K562 (cell line): ENCODE data around the gene TSPYL4. TPM values are rescaled to one million over a fixed set of nuclear protein-coding genes. Genes with fewer than 3 reads are reported as not detected.

ENCODE experiments used
- ARID2 ChIP-seq: fragments of 450-650 bp; IDR thresholded peaks from 2 replicates; pipeline ENCODE4 v1.6.1; 2017; ENCODE audit warnings: antibody characterized with exemption, mild to moderate bottlenecking
- DNMT1 ChIP-seq: fragments of 450-650 bp; IDR thresholded peaks from 2 replicates; pipeline ENCODE4 v1.6.1; 2016; ENCODE audit warnings: antibody characterized with exemption, mild to moderate bottlenecking
- DPF2 ChIP-seq: fragments of 450-650 bp; IDR thresholded peaks from 2 replicates; pipeline ENCODE4 v1.6.1; 2016
- HDAC2 ChIP-seq: fragments of 450-650 bp; IDR thresholded peaks from 2 replicates; pipeline ENCODE4 v1.6.1; 2016; ENCODE audit warnings: mild to moderate bottlenecking
- HDAC8 ChIP-seq: fragments of 450-650 bp; IDR thresholded peaks from 2 replicates; pipeline ENCODE4 v1.6.1; 2016; ENCODE audit warnings: mild to moderate bottlenecking, missing genetic modification characterization, moderate library complexity, missing compliant biosample characterization
- JUND ChIP-seq, 2 experiments: IDR thresholded peaks; 2 replicates in 1 of 2; 3 replicates in 1 of 2; pipeline ENCODE4 v1.6.1; 2011; ENCODE audit warnings: borderline replicate concordance in 2 of 2, low read depth in 2 of 2, low read length in 2 of 2, improper control_type of control experiment in 1 of 2, missing biosample characterization in 1 of 2, missing genetic modification characterization in 1 of 2, missing genetic modification reagents in 1 of 2
- NCOR1 ChIP-seq: fragments of 450-650 bp; IDR thresholded peaks from 2 replicates; pipeline ENCODE4 v1.6.1; 2016; ENCODE audit warnings: mild to moderate bottlenecking, moderate library complexity
- NR2C2 ChIP-seq, 2 experiments: fragments of 200-800 bp in 1 of 2; sonication (Bioruptor generic) in 1 of 2; sonication (generic) in 1 of 2; formaldehyde crosslinking in 1 of 2; IDR thresholded peaks; 2 replicates each; pipeline versions ENCODE4 v1.6.1 to v1.8.0; 2016 to 2022; ENCODE audit warnings: mild to moderate bottlenecking in 1 of 2, missing compliant biosample characterization in 1 of 2, missing genetic modification characterization in 1 of 2, missing genetic modification reagents in 1 of 2
- PHF20 ChIP-seq: fragments of 450-650 bp; IDR thresholded peaks from 2 replicates; pipeline ENCODE4 v1.6.1; 2018; ENCODE audit not compliant: partially characterized antibody
- SMARCA4 ChIP-seq: fragments of 450-650 bp; IDR thresholded peaks from 2 replicates; pipeline ENCODE4 v1.6.1; 2016
- TEAD1 ChIP-seq, 2 experiments: fragments of 450-650 bp in 1 of 2; sonication (generic) in 1 of 2; formaldehyde crosslinking; IDR thresholded peaks; 2 replicates each; pipeline versions ENCODE4 v1.4.0 to v1.8.0; 2020 to 2022; ENCODE audit warnings: mild to moderate bottlenecking in 2 of 2, missing genetic modification reagents in 1 of 2
- ZNF644 ChIP-seq: fragments of 200-800 bp; sonication (Bioruptor generic); IDR thresholded peaks from 2 replicates; pipeline ENCODE4 v1.6.1; 2016; ENCODE audit warnings: low read depth, missing genetic modification characterization, missing compliant biosample characterization
- polyA plus RNA-seq, 8 experiments: library from polyadenylated mRNA; depleted of rRNA in 4 of 8; stranded (reverse) in 5 of 8; unstranded in 3 of 8; fragments of >200 nt; fragmentation: Nextera tagmentation in 2 of 8; fragmentation: Illumina TruSeq in 1 of 8; extraction: Ambion mirVana in 2 of 8; extraction: Trizol in 1 of 8; gene quantifications; 2 replicates each; pipeline versions ENCODE4 v1.2.1 to v1.2.3, GENCODE V29; 2011 to 2014; ENCODE audit warnings: inconsistent platforms in 1 of 8, missing spikeins in 1 of 8
- total RNA-seq, 7 experiments: library from RNA; depleted of rRNA in 6 of 7; stranded (reverse); fragments of >200 nt in 6 of 7; fragmentation: Illumina TruSeq in 2 of 7; extraction: Trizol in 2 of 7; gene quantifications; 2 replicates each; pipeline versions ENCODE4 v1.2.1 to v1.2.3, GENCODE V29; 2011 to 2021; ENCODE audit warnings: low replicate concordance in 1 of 7
- TF ChIP-seq, protein P1 (sequence below), 2 experiments: fragments of 450-650 bp; formaldehyde crosslinking in 1 of 2; IDR thresholded peaks; 2 replicates each; pipeline versions ENCODE4 v1.4.0 to v1.6.1; 2014 to 2020; ENCODE audit warnings: mild to moderate bottlenecking in 2 of 2, borderline replicate concordance in 1 of 2, low read depth in 1 of 2
- TF ChIP-seq, protein P2 (sequence below): IDR thresholded peaks from 2 replicates; pipeline ENCODE4 v1.6.1; 2012; ENCODE audit warnings: low read depth, low read length, improper control_type of control experiment, borderline replicate concordance
- TF ChIP-seq, protein P3 (sequence below), 3 experiments: IDR thresholded peaks in 2 of 3; conservative IDR thresholded peaks in 1 of 3; 2 replicates each; pipeline ENCODE4 v1.5.1; 2011 to 2012; ENCODE audit warnings: low read length in 3 of 3, mild to moderate bottlenecking in 3 of 3, control low read depth in 2 of 3, improper control_type of control experiment in 1 of 3, inconsistent platforms in 1 of 3, low read depth in 1 of 3, mixed read lengths in 1 of 3, moderate library complexity in 1 of 3; ENCODE audit not compliant: insufficient read depth in 2 of 3

Gene TSPYL4
- total and polyA plus RNA-seq, 9 of the 15 experiments (the other 6 are each of a cell fraction or from before 2014, with no cell fraction given): 0.69 to 18.0 (median 9.1) TPM

DNA sequence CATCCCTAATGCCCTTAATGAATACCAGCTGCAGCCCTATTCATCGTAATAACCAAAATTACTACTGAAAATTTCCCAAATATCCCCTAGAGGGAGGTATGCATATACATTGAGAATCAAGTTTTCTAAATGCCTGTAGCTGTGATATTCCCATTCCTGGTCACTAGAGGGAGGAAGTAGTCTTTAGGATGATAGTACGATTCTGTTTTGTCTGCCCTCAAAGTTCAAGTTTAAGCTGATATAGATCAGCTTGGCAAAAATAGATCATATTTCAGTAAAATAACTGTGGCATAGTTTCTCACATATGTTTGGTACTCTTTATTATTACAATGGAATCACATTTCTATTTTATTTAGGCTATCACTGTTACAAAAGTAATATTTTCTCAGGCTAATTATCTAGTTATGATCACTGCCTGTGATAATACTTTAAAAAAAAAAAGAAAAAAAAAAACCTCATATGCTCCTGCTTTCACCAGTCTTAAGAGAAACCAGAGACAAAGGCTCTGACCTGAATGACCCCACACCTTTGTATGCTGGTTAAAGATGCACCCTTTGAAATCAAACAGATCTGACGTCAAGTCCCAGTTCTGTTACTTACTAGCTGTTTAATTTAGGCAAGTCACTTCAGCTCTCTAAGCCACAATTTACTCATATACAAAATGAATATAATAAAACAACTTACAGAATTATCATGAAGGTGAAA, 14.9 kb upstream of the TSPYL4 start (continued):
- TF ChIP-seq, protein P1, sequence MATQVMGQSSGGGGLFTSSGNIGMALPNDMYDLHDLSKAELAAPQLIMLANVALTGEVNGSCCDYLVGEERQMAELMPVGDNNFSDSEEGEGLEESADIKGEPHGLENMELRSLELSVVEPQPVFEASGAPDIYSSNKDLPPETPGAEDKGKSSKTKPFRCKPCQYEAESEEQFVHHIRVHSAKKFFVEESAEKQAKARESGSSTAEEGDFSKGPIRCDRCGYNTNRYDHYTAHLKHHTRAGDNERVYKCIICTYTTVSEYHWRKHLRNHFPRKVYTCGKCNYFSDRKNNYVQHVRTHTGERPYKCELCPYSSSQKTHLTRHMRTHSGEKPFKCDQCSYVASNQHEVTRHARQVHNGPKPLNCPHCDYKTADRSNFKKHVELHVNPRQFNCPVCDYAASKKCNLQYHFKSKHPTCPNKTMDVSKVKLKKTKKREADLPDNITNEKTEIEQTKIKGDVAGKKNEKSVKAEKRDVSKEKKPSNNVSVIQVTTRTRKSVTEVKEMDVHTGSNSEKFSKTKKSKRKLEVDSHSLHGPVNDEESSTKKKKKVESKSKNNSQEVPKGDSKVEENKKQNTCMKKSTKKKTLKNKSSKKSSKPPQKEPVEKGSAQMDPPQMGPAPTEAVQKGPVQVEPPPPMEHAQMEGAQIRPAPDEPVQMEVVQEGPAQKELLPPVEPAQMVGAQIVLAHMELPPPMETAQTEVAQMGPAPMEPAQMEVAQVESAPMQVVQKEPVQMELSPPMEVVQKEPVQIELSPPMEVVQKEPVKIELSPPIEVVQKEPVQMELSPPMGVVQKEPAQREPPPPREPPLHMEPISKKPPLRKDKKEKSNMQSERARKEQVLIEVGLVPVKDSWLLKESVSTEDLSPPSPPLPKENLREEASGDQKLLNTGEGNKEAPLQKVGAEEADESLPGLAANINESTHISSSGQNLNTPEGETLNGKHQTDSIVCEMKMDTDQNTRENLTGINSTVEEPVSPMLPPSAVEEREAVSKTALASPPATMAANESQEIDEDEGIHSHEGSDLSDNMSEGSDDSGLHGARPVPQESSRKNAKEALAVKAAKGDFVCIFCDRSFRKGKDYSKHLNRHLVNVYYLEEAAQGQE (IDR thresholded peaks at IDR 0.05; ENCODE audit: borderline replicate concordance): peak; percentile 81
- TF ChIP-seq, protein P1 (CRISPR knock-in tag; IDR thresholded peaks at IDR 0.05; ENCODE audit: low read depth): no peak
- TF ChIP-seq SMARCA4 (0 out of 2 replicates have a peak, but pooled peaks have one; percentile 31), ZNF644 (tag) (no peak), PHF20 (no peak), NR2C2 (CRISPR knock-in tag; IDR thresholded peaks at IDR 0.05) (no peak), NR2C2 (tag; IDR thresholded peaks at IDR 0.05) (peak; percentile 63), NCOR1 (peak; percentile 37), TEAD1 (CRISPR knock-in tag; IDR thresholded peaks at IDR 0.05) (peak in 1 of 2 experiments; percentile 47; a peak in 1 of 4 replicates), HDAC8 (tag) (no peak), JUND (IDR thresholded peaks at IDR 0.05; ENCODE audit: borderline replicate concordance, low read depth, low read length) (peak; percentile 36; the same call in 1 of the 2 replicates), JUND (tag; IDR thresholded peaks at IDR 0.05; ENCODE audit: borderline replicate concordance, low read depth, low read length) (no peak), HDAC2 (no peak), DPF2 (peak; percentile 28; the same call in 1 of the 2 replicates), ARID2 (peak; percentile 43; the same call in 1 of the 2 replicates), DNMT1 (no peak)
- TF ChIP-seq, protein P2, sequence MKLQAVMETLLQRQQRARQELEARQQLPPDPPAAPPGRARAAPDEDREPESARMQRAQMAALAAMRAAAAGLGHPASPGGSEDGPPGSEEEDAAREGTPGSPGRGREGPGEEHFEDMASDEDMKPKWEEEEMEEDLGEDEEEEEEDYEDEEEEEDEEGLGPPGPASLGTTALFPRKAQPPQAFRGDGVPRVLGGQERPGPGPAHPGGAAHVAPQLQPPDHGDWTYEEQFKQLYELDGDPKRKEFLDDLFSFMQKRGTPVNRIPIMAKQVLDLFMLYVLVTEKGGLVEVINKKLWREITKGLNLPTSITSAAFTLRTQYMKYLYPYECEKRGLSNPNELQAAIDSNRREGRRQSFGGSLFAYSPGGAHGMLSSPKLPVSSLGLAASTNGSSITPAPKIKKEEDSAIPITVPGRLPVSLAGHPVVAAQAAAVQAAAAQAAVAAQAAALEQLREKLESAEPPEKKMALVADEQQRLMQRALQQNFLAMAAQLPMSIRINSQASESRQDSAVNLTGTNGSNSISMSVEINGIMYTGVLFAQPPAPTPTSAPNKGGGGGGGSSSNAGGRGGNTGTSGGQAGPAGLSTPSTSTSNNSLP: peak; percentile 98
- TF ChIP-seq, protein P3, sequence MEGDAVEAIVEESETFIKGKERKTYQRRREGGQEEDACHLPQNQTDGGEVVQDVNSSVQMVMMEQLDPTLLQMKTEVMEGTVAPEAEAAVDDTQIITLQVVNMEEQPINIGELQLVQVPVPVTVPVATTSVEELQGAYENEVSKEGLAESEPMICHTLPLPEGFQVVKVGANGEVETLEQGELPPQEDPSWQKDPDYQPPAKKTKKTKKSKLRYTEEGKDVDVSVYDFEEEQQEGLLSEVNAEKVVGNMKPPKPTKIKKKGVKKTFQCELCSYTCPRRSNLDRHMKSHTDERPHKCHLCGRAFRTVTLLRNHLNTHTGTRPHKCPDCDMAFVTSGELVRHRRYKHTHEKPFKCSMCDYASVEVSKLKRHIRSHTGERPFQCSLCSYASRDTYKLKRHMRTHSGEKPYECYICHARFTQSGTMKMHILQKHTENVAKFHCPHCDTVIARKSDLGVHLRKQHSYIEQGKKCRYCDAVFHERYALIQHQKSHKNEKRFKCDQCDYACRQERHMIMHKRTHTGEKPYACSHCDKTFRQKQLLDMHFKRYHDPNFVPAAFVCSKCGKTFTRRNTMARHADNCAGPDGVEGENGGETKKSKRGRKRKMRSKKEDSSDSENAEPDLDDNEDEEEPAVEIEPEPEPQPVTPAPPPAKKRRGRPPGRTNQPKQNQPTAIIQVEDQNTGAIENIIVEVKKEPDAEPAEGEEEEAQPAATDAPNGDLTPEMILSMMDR (IDR thresholded peaks at IDR 0.05 in 2 of 3, conservative IDR thresholded peaks at IDR 0.05 in 1 of 3; ENCODE audit: insufficient read depth in 2 of 3, low read depth in 1 of 3, low read length in 3 of 3): peak; percentile 88 to 99 (median 97)
